ENCODE data around the gene PRDX2. TPM values are rescaled to one million over a fixed set of nuclear protein-coding genes. Genes with fewer than 3 reads are reported as not detected.
A peak's percentile ranks its signal among the peaks of the same experiment; 100 is the strongest.
"Not testable (repeated sequence)": the region's sequence is repeated elsewhere in the genome, so short reads cannot be mapped to it uniquely, and the experiment has no call there.

PRDX2 gene
- total RNA-seq, result 208 TPM

- DNase-seq (ENCODE audit: low spot score in 2 of 2) (peak; percentile 84 to 87), FAIRE-seq (no peak)
Measured at GRCh38 chr19:12801466-12802266, at the start of gene PRDX2, which contains the start of gene THSD8. Gene PRDX2 (minus strand): TSS chr19:12801800. CDS start chr19:12801261, 539 bp downstream. Gene THSD8 (plus strand): TSS chr19:12802069. CDS start chr19:12802072, 3 bp downstream.

- no peak for FAIRE-seq
- DNase-seq (ENCODE audit: low spot score in 2 of 2), result peak; percentile 85 to 95
Measured at GRCh38 chr19:12847159-12848139, 45.8 kb upstream of the PRDX2 start.

GRCh38 chr19:12846613-12847012 is 45.0 kb upstream of the PRDX2 start:
- not testable (repeated sequence) for FAIRE-seq; DNase-seq (ENCODE audit: low spot score in 2 of 2)

GRCh38 chr19:12843999-12844732 is 42.6 kb upstream of the PRDX2 start:
- FAIRE-seq (no peak), DNase-seq (ENCODE audit: low spot score in 2 of 2) (no peak)

- FAIRE-seq, result no peak
- DNase-seq (ENCODE audit: low spot score in 2 of 2), result no peak
Measured at GRCh38 chr19:12843328-12843727, 41.7 kb upstream of the PRDX2 start.

GRCh38 chr19:12842511-12842910 is 40.9 kb upstream of the PRDX2 start:
- DNase-seq (ENCODE audit: low spot score in 2 of 2), result no peak
- FAIRE-seq, result no peak

GRCh38 chr19:12841094-12841493 is 39.5 kb upstream of the PRDX2 start:
- FAIRE-seq, result no peak
- no peak for DNase-seq (ENCODE audit: low spot score in 2 of 2)

- DNase-seq (ENCODE audit: low spot score in 2 of 2) (no peak), FAIRE-seq (no peak)
Measured at GRCh38 chr19:12840091-12841079, 38.8 kb upstream of the PRDX2 start.

- DNase-seq (ENCODE audit: low spot score in 2 of 2), result no peak
- FAIRE-seq, result no peak
Measured at GRCh38 chr19:12838886-12839756, 37.5 kb upstream of the PRDX2 start.

GRCh38 chr19:12838182-12838885 is 36.7 kb upstream of the PRDX2 start, which contains the start of gene MAST1:
Gene MAST1 (plus strand): TSS chr19:12838515. CDS start chr19:12838573, 58 bp downstream.
- FAIRE-seq (no peak), DNase-seq (ENCODE audit: low spot score in 2 of 2) (peak; percentile 85 to 90)

GRCh38 chr19:12837225-12837624 is 35.6 kb upstream of the PRDX2 start:
- DNase-seq (ENCODE audit: low spot score in 2 of 2) (no peak), FAIRE-seq (no peak)

GRCh38 chr19:12836529-12836863 is 34.9 kb upstream of the PRDX2 start:
- DNase-seq (ENCODE audit: low spot score in 2 of 2) (no peak), FAIRE-seq (no peak)

GRCh38 chr19:12834976-12835757 is 33.6 kb upstream of the PRDX2 start:
- DNase-seq (ENCODE audit: low spot score in 2 of 2) (no peak), FAIRE-seq (no peak)

GRCh38 chr19:12834566-12834943 is 33.0 kb upstream of the PRDX2 start, which contains the start of gene RTBDN:
Gene RTBDN (minus strand): TSS chr19:12834579. CDS start chr19:12829979, 4,600 bp downstream.
- FAIRE-seq (no peak), DNase-seq (ENCODE audit: low spot score in 2 of 2) (no peak)

- no peak for FAIRE-seq
- DNase-seq (ENCODE audit: low spot score in 2 of 2), result peak in 1 of 2 donors; percentile 69
Measured at GRCh38 chr19:12833738-12834565, 32.4 kb upstream of the PRDX2 start.

GRCh38 chr19:12833418-12833737 is 31.8 kb upstream of the PRDX2 start:
- FAIRE-seq (no peak), DNase-seq (ENCODE audit: low spot score in 2 of 2) (no peak)

All from frontal cortex (tissue), 4 donors.